Caco-2 (cell line): ENCODE results near the gene GDF15. TPM values are rescaled to one million over a fixed set of nuclear protein-coding genes. Genes with fewer than 3 reads are reported as not detected.

Experiments
- BruUV-seq: library from RNA; stranded (reverse); fragments of 400-500 nt; replicated peaks from 2 replicates; lab custom pipeline; 2021; lab: Mats Ljungman, UMichigan
- CTCF ChIA-PET: fragments of 300-600 bp; sonication (Branson Sonifier 250); formaldehyde crosslinking; loops from one replicate; lab custom pipeline; 2022; ENCODE audit warnings: antibody characterized with exemption; lab: Charles Lee
- POLR2A ChIA-PET: fragments of 300-600 bp; sonication (Branson Sonifier 250); formaldehyde crosslinking; loops from one replicate; lab custom pipeline; 2022; ENCODE audit warnings: antibody characterized with exemption; lab: Charles Lee
- DNase-seq, 2 experiments: peaks; one replicate each; pipeline versions ENCODE4 v3.0.0 to v3.0.0-alpha.2; 2020 to 2022
- H3K27me3 ChIP-seq: replicated peaks from 2 replicates; pipeline ENCODE4 v1.6.0; 2011; ENCODE audit warnings: low read length; ENCODE audit not compliant: control insufficient read depth, insufficient read depth
- H3K36me3 ChIP-seq: 2 replicates; pipeline ENCODE4 v1.5.1; 2011; ENCODE audit warnings: low read length; ENCODE audit not compliant: control insufficient read depth, insufficient read depth
- H3K4me1 ChIP-seq: fragments of 250-450 bp; sonication (Bioruptor Pico); 2 replicates; pipeline ENCODE4 v1.5.1; 2020; ENCODE audit warnings: mild to moderate bottlenecking
- H3K4me3 ChIP-seq: 2 replicates; pipeline ENCODE4 v1.5.1; 2011; ENCODE audit warnings: low read depth, mild to moderate bottlenecking, control low read depth, low read length
- H3K9me3 ChIP-seq: fragments of 250-450 bp; sonication (Bioruptor Pico); 2 replicates; pipeline ENCODE4 v1.5.1; 2020; ENCODE audit warnings: mild to moderate bottlenecking, moderate library complexity
- H3K27ac Mint-ChIP-seq: one replicate; pipeline ENCODE4 v1.8.0; 2022; ENCODE audit warnings: mixed read lengths; ENCODE audit not compliant: unreplicated experiment
- H3K27me3 Mint-ChIP-seq: one replicate; pipeline ENCODE4 v1.8.0; 2022; ENCODE audit warnings: mixed read lengths; ENCODE audit not compliant: insufficient read depth, unreplicated experiment
- H3K36me3 Mint-ChIP-seq: one replicate; pipeline ENCODE4 v1.8.0; 2022; ENCODE audit warnings: mild to moderate bottlenecking, mixed read lengths; ENCODE audit not compliant: insufficient read depth, unreplicated experiment
- H3K4me1 Mint-ChIP-seq: one replicate; pipeline ENCODE4 v1.8.0; 2022; ENCODE audit warnings: low read depth, mixed read lengths; ENCODE audit not compliant: unreplicated experiment
- H3K4me3 Mint-ChIP-seq: one replicate; pipeline ENCODE4 v1.8.0; 2022; ENCODE audit warnings: mild to moderate bottlenecking, moderate library complexity, mixed read lengths; ENCODE audit not compliant: unreplicated experiment
- H3K9me3 Mint-ChIP-seq: one replicate; pipeline ENCODE4 v1.8.0; 2022; ENCODE audit warnings: mixed read lengths; ENCODE audit not compliant: unreplicated experiment
- intact Hi-C: fragments of 100-400 bp; cut with micrococcal nuclease; formaldehyde crosslinking; loops from one replicate; pipeline ENCODE4 v1.10.0; 2022; ENCODE audit not compliant: unreplicated experiment
- total RNA-seq: library from RNA; stranded (reverse); gene quantifications from 2 replicates; pipeline ENCODE4 v1.2.3, GENCODE V29; 2022
- TF ChIP-seq, protein P1 (sequence below), 2 experiments: fragments of 200-600 bp in 1 of 2; IDR thresholded peaks; 1 replicate in 1 of 2; 2 replicates in 1 of 2; pipeline versions ENCODE4 v1.5.1 to v1.8.0; 2011 to 2022; ENCODE audit warnings: antibody characterized with exemption in 1 of 2, control low read depth in 1 of 2, inconsistent platforms in 1 of 2, low read depth in 1 of 2, low read length in 1 of 2, mild to moderate bottlenecking in 1 of 2, moderate library complexity in 1 of 2; ENCODE audit not compliant: insufficient read depth in 1 of 2, severe bottlenecking in 1 of 2, unreplicated experiment in 1 of 2

Gene GDF15
- total RNA-seq, 1 experiment from 2014 or later = 56.1 TPM

DNA sequence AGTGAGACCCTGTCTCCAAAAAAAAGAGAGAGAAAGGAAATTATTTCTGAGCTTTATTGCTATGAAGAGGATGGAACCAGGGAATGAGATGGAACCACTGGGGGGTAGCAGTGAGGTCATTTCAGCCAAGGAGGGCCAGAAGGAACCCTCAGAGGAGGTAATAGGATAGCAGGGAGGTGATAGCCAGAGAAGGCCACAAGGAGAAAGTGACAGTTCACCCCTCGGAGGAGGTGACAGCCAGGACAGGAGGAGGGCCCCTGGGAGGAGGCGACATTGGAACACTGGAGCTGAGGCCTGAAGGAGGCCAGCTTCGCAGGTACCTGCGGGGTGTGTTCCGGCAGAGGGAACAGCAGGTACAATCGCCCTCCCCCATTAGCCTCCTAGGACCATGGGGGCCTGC, 46.2 kb upstream of the GDF15 start:
- H3K27ac Mint-ChIP-seq = peak overlapping the region; percentile 14

DNA sequence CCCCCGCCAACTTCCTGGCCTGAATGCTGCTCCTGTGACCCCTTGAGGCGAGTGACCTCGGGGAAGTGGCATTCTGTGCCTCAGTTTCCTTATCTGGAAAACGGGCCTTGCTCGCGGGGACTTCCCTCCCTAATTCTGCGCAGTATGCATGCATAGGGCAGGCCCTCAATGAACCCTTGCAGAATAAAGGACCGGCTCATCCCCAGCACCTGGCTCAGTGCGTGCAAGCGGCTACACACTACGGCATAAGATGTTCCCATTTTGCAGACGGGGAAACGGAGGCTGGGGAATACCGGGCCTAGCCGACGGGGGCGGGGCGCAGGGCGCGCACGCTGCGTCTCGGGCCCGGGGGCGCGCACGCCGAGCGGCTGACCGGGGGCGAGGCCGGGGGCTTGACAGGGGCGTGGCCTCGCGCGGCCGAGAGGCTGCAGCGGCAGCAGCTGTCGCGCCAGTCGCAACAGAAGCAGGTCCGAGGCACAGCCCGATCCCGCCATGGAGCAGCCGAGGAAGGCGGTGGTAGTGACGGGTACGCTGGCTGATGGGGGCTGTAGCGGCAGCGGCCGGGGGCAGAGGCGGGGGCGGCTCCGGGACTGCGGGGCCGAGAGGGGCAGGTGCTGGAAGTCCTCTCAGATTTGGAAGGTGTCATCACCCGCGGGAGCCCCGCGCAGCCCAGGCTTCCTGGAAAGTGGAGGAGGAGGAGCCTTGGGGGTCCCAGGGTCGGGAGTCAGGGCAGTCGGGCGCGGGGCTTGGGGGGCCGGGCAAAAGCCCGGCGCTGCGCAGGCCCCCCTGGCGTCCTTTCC, 45.6 kb upstream of the GDF15 start, which contains the start of gene PGPEP1:
Gene PGPEP1, plus strand, starts transcription at position 409 of the 800 bp plus-strand sequence. Its CDS starts 84 bp downstream, at position 493.
- peak within 1 kb of the TSS; percentile 71 for H3K4me3 ChIP-seq
- peak; percentile 57 to 82 for DNase-seq
- H3K4me1 ChIP-seq = peaks cover 4% of the 10 kb centered on the region
- peak within 1 kb of the TSS; percentile 60 for H3K27ac Mint-ChIP-seq
- no peaks in the 10 kb centered on the region for H3K27me3 ChIP-seq
- H3K36me3 ChIP-seq = 0 out of 2 replicates have a peak, but pooled peaks cover 2% of the 10 kb centered on the region
- intact Hi-C loops = no loop called here
- H3K9me3 ChIP-seq = no peaks in the 10 kb centered on the region
- ChIA-PET CTCF (interaction anchor here (1.0 to 2.2 kb wide), 6 partner anchors 12 to 116 kb away, joined by 3 to 27 read pairs (median 8); partner anchors contain the start of gene SSBP4), POLR2A (interaction anchor here (0.8 to 1.9 kb wide), 3 partner anchors 11 to 59 kb away, joined by 3 to 5 read pairs (median 5); no protein-coding TSS in a partner anchor)
- peaks cover 7% of the 10 kb centered on the region for H3K4me1 Mint-ChIP-seq
- H3K27me3 Mint-ChIP-seq = no peaks in the 10 kb centered on the region
- TF ChIP-seq, protein P1, sequence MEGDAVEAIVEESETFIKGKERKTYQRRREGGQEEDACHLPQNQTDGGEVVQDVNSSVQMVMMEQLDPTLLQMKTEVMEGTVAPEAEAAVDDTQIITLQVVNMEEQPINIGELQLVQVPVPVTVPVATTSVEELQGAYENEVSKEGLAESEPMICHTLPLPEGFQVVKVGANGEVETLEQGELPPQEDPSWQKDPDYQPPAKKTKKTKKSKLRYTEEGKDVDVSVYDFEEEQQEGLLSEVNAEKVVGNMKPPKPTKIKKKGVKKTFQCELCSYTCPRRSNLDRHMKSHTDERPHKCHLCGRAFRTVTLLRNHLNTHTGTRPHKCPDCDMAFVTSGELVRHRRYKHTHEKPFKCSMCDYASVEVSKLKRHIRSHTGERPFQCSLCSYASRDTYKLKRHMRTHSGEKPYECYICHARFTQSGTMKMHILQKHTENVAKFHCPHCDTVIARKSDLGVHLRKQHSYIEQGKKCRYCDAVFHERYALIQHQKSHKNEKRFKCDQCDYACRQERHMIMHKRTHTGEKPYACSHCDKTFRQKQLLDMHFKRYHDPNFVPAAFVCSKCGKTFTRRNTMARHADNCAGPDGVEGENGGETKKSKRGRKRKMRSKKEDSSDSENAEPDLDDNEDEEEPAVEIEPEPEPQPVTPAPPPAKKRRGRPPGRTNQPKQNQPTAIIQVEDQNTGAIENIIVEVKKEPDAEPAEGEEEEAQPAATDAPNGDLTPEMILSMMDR (IDR thresholded peaks at IDR 0.05; ENCODE audit: insufficient read depth in 1 of 2, low read depth in 1 of 2, low read length in 1 of 2, severe bottlenecking in 1 of 2, unreplicated experiment in 1 of 2) = no peak
- no peaks in the 10 kb centered on the region for H3K9me3 Mint-ChIP-seq
- peak within 1 kb of the TSS; percentile 70 for H3K4me3 Mint-ChIP-seq
- H3K36me3 Mint-ChIP-seq = peaks cover 17% of the 10 kb centered on the region
- no TSS peak for BruUV-seq

More for the DNA sequence above, 46.2 kb upstream of the GDF15 start:
- peak overlapping the region; percentile 70 for H3K4me3 Mint-ChIP-seq
- no peaks in the 10 kb centered on the region for H3K9me3 ChIP-seq
- H3K36me3 ChIP-seq = 0 out of 2 replicates have a peak, but pooled peaks cover 2% of the 10 kb centered on the region
- TF ChIP-seq, protein P1 (IDR thresholded peaks at IDR 0.05; ENCODE audit: insufficient read depth in 1 of 2, low read depth in 1 of 2, low read length in 1 of 2, severe bottlenecking in 1 of 2, unreplicated experiment in 1 of 2) = peak in 1 of 2 experiments; percentile 36
- H3K4me1 Mint-ChIP-seq = peaks cover 7% of the 10 kb centered on the region
- peaks cover 4% of the 10 kb centered on the region for H3K4me1 ChIP-seq
- H3K36me3 Mint-ChIP-seq = peaks cover 17% of the 10 kb centered on the region
- no TSS peak for BruUV-seq
- H3K27me3 Mint-ChIP-seq = no peaks in the 10 kb centered on the region
- H3K4me3 ChIP-seq = peak overlapping the region; percentile 71
- ChIA-PET POLR2A (interaction anchor here (0.8 to 1.9 kb wide), 4 partner anchors 10 to 77 kb away, joined by 3 to 5 read pairs (median 4); no protein-coding TSS in a partner anchor), CTCF (interaction anchor here (0.6 to 2.2 kb wide), 12 partner anchors 11 to 116 kb away, joined by 3 to 27 read pairs (median 4); partner anchors contain the start of genes GDF15 and SSBP4)
- no peaks in the 10 kb centered on the region for H3K27me3 ChIP-seq
- no peaks in the 10 kb centered on the region for H3K9me3 Mint-ChIP-seq
- intact Hi-C loops = no loop called here
- DNase-seq = peak; percentile 53 to 61
